Epidermal melanocyte (primary cell): ENCODE results near the gene ITGA2.
A peak's percentile ranks its signal among the peaks of the same experiment; 100 is the strongest.

Experiments
- DNase-seq: peaks from one replicate; pipeline ENCODE4 v3.0.0; 2011; ENCODE audit warnings: low spot score; ENCODE audit not compliant: insufficient read length

ITGA2 gene

DNA sequence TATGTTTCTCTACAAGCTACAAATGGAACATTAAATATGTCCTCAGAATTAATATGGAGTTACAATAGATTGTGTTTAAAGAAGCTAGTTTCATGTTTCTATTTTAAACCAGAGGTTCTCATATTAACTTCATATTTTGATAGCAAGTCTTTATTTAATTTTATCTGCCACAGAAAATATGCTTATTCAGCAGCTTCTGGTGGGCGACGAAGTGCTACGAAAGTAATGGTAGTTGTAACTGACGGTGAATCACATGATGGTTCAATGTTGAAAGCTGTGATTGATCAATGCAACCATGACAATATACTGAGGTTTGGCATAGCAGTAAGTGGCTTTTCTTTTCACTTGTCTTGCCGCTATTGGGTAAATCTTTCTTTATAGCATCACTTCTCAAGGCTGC, 66.2 kb downstream of the ITGA2 start:
- DNase-seq: no peak

DNA sequence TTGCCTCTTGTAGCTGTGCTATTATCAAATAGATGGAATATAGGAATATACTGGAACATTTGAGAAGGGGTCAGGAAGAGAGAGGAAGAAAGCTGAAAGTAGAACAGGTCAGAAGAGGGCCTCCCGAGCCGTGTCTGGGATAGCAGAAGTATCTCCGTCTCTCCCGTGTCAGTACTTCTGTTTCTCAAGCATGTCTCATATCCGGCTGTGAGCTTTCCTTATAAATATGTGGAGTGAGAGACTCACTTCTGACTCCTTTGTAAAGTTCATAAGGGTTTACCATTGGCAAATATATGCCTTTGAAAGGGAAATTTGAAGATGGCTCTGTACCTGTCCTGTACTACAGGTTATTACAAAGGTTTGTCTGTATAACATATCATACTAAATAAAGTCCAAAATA, 70.1 kb downstream of the ITGA2 start:
- DNase-seq: no peak

GRCh38 chr5:53063176-53063575, 74.0 kb downstream of the ITGA2 start:
- DNase-seq: no peak

DNA sequence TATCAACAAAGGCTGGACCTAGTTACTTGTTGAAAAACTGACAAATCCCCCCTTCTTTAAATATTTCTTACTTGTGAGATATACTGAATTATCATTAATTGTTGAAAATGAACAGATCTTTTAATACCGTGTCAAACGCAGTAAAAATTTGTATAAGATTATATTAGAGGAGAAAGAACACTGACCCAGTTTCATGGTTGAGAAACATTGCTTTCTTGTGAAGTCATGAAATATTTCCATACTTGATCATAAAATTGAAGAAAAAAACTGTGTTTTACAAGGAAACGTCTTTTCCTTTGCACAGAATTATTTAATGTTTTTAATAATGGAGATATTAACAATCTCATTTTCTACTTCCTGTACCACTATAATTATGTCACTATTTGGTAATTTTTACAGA, 74.6 kb downstream of the ITGA2 start:
- DNase-seq: no peak

- DNase-seq: no peak
Observed at GRCh38 chr5:53066088-53066487, 76.9 kb downstream of the ITGA2 start.

DNA sequence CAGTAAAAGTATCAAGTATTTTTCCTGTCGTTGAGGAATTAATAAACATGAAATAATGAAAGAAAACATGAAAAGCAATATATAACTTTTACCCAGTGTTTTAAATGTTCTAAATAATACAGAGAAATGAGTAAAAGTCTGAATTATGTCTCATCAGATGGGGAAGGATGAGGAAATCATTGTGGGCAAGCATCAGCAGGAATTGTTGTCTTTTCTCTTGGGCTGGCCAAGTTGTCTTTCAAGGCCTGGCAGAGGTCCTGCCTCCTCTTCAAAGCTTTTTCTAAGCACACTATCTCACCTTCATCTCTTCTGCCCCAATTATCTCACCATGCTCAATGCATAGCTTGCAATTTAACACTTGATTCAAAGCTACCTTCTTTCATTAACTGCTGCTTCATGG, 78.5 kb downstream of the ITGA2 start:
- DNase-seq: no peak

DNA sequence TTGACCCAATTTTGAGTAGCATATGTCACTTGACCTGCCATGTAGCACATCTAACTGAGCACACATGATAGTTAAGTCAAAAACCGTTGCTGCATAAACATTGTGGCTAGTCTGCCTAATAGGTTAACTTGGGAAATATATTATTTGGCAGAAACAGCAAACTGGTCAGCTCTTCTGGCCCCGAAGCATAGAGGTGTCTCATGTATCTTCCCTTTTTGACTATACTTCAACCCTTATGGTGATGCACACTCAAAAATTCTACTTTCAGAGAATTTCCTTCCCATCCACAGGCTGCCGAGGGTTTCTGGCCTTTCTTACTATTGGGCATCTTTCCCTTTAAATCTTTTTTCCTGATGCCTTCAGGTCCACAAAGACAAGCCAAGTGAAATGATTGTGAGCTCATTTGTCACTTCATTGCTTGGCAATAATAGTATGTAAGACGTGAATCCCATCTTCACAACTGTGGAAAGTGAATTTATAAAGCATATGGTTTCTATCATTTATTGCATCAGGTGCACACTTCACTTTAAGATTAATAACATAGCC, 79.2 kb downstream of the ITGA2 start:
- no peak for DNase-seq

DNA sequence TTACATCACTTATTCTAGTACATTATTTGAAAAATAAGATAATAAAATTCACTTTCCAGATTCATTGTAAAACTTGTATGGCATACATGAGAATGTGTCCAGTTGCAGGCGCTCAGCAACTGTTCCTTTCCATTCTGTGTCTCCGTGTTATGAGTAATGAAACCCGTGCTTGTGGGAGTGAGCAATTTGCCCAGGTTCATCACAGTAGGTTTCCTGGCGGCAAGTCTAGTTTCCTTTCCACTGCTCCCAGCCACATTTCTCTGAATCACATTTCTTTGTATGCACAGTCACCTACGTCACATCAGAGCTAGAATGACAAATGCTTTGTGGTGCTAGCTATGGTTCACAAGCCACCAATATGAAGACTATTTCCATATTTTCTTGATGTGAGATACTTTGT, 80.5 kb downstream of the ITGA2 start:
- no peak for DNase-seq

DNA sequence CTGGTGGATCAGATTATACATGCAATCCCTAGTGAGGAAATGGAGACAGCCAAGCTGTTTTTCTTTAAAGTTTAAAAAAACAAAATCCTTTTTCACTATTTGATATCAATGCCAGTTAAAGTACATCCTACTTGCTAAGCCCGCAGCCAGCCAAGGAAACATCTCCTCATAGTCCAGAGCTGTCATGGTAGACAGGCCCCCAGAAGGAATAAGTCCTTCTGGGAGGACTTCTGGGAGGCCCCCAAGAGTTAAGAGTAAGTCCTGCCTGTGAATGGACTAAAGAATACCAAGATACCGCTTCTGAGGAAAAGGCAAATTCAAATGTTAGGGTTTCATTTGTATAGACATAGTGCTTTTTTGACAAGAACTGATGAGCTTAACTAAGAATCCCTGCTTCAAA, 82.1 kb downstream of the ITGA2 start:
- DNase-seq: no peak

GRCh38 chr5:53071738-53072137, 82.6 kb downstream of the ITGA2 start:
- DNase-seq: no peak

GRCh38 chr5:53073348-53073747, 84.2 kb downstream of the ITGA2 start:
- DNase-seq: no peak

GRCh38 chr5:53076014-53076583, 86.9 kb downstream of the ITGA2 start:
- DNase-seq: no peak

GRCh38 chr5:53080271-53080670, 91.1 kb downstream of the ITGA2 start:
- DNase-seq: no peak

DNA sequence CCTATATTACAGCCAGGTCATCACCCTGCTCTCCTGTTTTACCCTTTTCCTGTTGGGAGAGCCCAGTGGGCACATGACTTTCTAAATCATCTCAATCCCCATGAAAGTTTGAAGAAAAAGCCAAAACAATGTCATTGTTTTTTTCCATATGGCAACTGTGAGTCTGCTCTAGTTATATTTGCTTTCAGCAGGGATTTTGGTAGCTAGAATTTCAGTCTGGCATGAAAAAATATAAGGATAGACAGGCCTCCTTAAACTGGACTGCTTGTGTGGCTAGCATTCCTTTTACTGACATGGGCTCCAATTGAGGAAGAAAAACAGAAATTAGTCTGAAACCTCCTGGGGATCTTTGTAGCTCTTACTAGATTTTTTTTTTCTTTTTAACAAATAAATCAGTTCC, 94.8 kb downstream of the ITGA2 start:
- no peak for DNase-seq

- no peak for DNase-seq
Observed at GRCh38 chr5:53084546-53085255, 95.5 kb downstream of the ITGA2 start.

DNA sequence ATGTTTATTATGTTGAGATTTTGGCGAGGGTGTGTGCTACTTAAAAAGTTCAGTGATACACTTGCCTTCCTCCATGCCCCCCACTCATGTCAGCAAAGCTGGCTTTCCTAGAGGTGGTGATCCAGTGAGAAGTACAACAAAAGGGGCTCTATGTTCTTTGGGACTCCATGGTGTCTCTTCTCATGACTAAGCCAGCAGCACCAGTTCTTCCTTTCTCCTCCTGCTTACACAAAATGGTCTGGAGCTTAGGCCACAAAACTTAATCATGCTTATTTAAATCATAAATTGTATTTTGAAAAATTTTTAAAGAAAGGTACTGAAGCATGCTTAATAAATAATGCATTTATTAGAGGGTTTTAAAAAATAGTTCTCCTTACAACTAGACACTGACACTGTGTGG, 98.0 kb downstream of the ITGA2 start:
- no peak for DNase-seq

DNA sequence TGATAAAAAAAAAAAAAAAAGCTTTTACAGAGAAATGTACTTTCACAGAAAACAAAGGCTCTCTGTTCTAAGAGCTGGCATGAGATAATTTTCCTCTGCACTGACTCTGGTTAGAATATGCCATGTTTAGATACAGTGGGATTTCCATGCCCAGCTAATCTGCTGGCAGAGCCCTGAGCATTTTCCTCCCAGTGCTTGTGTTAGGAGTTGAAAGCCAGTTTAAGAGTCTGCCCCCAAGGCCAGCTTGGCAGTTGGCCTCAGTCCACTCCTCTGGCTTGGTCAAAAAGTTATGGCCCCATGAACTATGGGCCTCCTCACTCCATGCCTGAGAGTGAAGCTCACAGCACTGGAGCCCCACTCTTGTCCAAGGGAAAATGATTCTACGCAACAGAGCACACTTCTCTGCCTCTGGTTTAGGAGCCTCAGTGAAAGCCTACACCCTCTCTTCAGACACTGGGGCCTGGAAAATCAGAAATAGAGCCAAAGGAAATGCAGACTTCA, 98.5 kb downstream of the ITGA2 start:
- DNase-seq: no peak

GRCh38 chr5:53089481-53089991, 100.4 kb downstream of the ITGA2 start:
- peak; percentile 37 for DNase-seq

GRCh38 chr5:53090229-53090628, 101.1 kb downstream of the ITGA2 start:
- no peak for DNase-seq

DNA sequence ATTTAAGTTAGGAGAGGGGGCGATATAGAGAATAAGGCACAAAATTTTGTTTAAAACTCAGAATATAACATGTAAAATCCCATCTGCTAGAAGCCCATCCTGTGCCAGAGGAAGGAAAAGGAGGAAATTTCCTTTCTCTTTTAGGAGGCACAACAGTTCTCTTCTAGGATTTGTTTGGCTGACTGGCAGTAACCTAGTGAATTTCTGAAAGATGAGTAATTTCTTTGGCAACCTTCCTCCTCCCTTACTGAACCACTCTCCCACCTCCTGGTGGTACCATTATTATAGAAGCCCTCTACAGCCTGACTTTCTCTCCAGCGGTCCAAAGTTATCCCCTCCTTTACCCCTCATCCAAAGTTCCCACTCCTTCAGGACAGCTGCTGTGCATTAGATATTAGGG, 102.1 kb downstream of the ITGA2 start:
- no peak for DNase-seq

GRCh38 chr5:53092242-53092641, 103.1 kb downstream of the ITGA2 start:
- no peak for DNase-seq

DNA sequence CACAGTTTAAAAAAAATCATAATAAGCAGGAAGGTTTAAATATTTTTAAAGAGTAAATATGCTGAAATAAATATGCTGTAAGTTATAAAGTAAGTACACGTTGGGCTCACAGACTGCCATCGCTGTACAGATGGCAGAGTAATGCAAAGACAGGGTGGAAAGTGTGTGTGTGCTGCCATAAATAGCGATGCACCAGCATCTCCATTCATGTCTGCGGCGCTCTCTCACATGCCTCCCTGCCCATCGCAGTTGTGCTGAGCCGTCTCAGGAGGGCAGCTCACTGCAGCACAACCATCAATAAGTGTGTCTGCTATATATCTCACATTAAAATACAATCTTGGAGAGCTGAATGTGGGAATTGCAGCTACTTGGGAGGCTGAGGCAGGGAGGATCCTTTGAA, 106.1 kb downstream of the ITGA2 start:
- no peak for DNase-seq
